T-helper 17 cell (primary cell): ENCODE results near the gene TIMP1. TPM values are rescaled to one million over a fixed set of nuclear protein-coding genes. Genes with fewer than 3 reads are reported as not detected.
A peak's percentile ranks its signal among the peaks of the same experiment; 100 is the strongest.
"Not testable (repeated sequence)": the region's sequence is repeated elsewhere in the genome, so short reads cannot be mapped to it uniquely, and the experiment has no call there.

ENCODE experiments used
- ATAC-seq: fragments of 150-1000 bp; cut with Tn5 transposase; 2 replicates; pipeline ENCODE4 v1.10.0; 2021; ENCODE audit warnings: mild to moderate bottlenecking, moderate library complexity
- DNase-seq, 3 donors: peaks; one replicate each; pipeline versions ENCODE4 v3.0.0 to v3.0.0-alpha.2; 2020 to 2021
- H3K9me3 ChIP-seq: one replicate; pipeline ENCODE4 v1.7.0; 2013; ENCODE audit warnings: low read length, mild to moderate bottlenecking; ENCODE audit not compliant: control insufficient read depth, poor library complexity, severe bottlenecking
- H3K27ac Mint-ChIP-seq: one replicate; pipeline ENCODE4 v1.8.0; 2022; ENCODE audit warnings: mild to moderate bottlenecking, moderate library complexity, mixed read lengths
- H3K27me3 Mint-ChIP-seq: one replicate; pipeline ENCODE4 v1.8.0; 2022; ENCODE audit warnings: mixed read lengths
- H3K36me3 Mint-ChIP-seq: one replicate; pipeline ENCODE4 v1.8.0; 2022; ENCODE audit warnings: low read depth, mixed read lengths
- H3K4me1 Mint-ChIP-seq: one replicate; pipeline ENCODE4 v1.8.0; 2022; ENCODE audit warnings: mild to moderate bottlenecking, mixed read lengths
- H3K4me3 Mint-ChIP-seq: one replicate; pipeline ENCODE4 v1.8.0; 2022; ENCODE audit warnings: mild to moderate bottlenecking, moderate library complexity, mixed read lengths
- total RNA-seq, 4 donors: library from RNA in 2 of 4; stranded (reverse) in 2 of 4; gene quantifications; one replicate each; pipeline ENCODE4 v1.2.3 and lab custom pipeline; 2022 to 2026

The TIMP1 gene
- total RNA-seq, 2 donors from 2014 or later: 94.5 to 143 TPM

- ATAC-seq: no peak
- no peak overlapping the region for H3K4me3 Mint-ChIP-seq
- no peak overlapping the region for H3K27ac Mint-ChIP-seq
Measured at GRCh38 chrX:47597222-47597621, 15.0 kb downstream of the TIMP1 start.

DNA sequence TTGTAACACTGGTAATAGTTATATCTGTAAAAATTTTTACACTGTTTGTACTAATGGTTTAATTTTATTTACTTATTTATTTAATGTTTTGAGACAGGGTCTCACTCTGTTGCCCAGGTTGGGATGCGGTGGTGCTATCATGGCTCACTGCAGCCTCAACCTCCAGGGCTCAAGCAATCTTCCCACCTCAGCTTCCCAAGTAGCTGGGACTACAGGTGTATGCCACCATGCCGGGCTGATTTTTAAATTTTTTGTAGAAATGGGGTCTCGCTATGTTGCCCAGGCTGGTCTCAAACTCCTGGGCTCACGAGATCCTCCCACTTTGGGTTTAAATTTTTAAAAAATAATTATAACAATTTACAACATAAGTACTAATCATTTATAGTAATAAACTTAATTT is 20.9 kb downstream of the TIMP1 start:
- not testable (repeated sequence) for H3K27me3 Mint-ChIP-seq, ATAC-seq, H3K9me3 ChIP-seq, H3K4me1 Mint-ChIP-seq, H3K36me3 Mint-ChIP-seq, DNase-seq, H3K4me3 Mint-ChIP-seq, H3K27ac Mint-ChIP-seq

More at GRCh38 chrX:47597222-47597621, 15.0 kb downstream of the TIMP1 start:
- H3K36me3 Mint-ChIP-seq: peaks cover 2% of the 10 kb centered on the region
- H3K27me3 Mint-ChIP-seq: no peaks in the 10 kb centered on the region
- DNase-seq: no peak
- peaks cover 7% of the 10 kb centered on the region for H3K9me3 ChIP-seq
- H3K4me1 Mint-ChIP-seq: peaks cover 5% of the 10 kb centered on the region

DNA sequence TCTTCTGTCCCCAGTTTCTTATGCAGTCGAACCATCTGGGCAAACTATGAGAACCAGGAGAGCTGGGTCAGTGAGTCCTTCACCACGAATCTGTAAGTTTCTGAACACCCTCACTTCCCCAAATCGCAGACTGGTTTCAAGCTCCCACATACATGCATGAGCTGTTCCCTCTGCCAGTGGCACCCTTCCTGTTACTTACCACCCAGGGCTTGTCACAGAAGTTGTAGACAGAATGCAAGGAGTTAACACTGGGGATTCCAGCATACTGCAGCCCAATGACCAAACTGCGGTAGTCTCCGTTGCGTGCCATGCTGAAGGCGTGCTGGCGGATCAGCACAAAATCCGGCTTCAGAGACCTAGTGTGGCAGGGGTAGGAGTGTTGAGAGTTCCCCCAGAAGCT is 22.8 kb downstream of the TIMP1 start:
- H3K4me3 Mint-ChIP-seq: no peak overlapping the region
- no peaks in the 10 kb centered on the region for H3K36me3 Mint-ChIP-seq
- H3K27ac Mint-ChIP-seq: no peak overlapping the region
- DNase-seq (no peak), ATAC-seq (no peak)
- no peaks in the 10 kb centered on the region for H3K27me3 Mint-ChIP-seq
- no peaks in the 10 kb centered on the region for H3K4me1 Mint-ChIP-seq
- H3K9me3 ChIP-seq: no peaks in the 10 kb centered on the region

- ATAC-seq (no peak), DNase-seq (no peak)
- Mint-ChIP-seq H3K36me3 (no peaks in the 10 kb centered on the region), H3K27me3 (no peaks in the 10 kb centered on the region), H3K4me3 (no peak overlapping the region), H3K4me1 (no peaks in the 10 kb centered on the region), H3K27ac (no peak overlapping the region)
- H3K9me3 ChIP-seq: no peaks in the 10 kb centered on the region
Measured at GRCh38 chrX:47607091-47607490, 24.9 kb downstream of the TIMP1 start.

- Mint-ChIP-seq H3K27me3 (no peaks in the 10 kb centered on the region), H3K4me3 (no peak overlapping the region), H3K27ac (no peak overlapping the region), H3K4me1 (no peaks in the 10 kb centered on the region), H3K36me3 (no peaks in the 10 kb centered on the region)
- DNase-seq (no peak), ATAC-seq (no peak)
- H3K9me3 ChIP-seq: no peaks in the 10 kb centered on the region
Measured at GRCh38 chrX:47608130-47608810, 26.0 kb downstream of the TIMP1 start.

DNA sequence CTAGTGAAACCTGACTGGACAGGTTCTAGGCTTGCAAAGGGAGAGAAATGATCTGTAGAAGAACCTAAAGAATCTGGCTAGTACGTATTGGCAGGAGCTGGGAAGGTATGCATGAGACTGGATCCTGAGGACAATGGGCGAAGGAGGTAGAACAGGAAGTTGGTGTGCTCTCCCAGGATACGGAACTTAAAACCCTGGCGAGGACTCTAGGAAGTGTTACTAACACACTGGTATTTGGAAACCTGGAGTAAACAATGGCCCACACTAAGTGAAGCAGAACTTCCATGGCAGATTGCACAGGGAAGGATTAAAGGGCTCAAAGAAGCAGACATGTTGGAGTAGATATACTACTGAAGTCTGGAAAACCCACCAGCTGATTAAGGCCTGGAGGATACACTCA is 28.3 kb downstream of the TIMP1 start:
- ATAC-seq (no peak), DNase-seq (no peak)
- H3K4me3 Mint-ChIP-seq: no peak overlapping the region
- H3K4me1 Mint-ChIP-seq: no peaks in the 10 kb centered on the region
- no peaks in the 10 kb centered on the region for H3K27me3 Mint-ChIP-seq
- no peaks in the 10 kb centered on the region for H3K9me3 ChIP-seq
- no peak overlapping the region for H3K27ac Mint-ChIP-seq
- no peaks in the 10 kb centered on the region for H3K36me3 Mint-ChIP-seq

GRCh38 chrX:47611489-47611888 is 29.3 kb downstream of the TIMP1 start:
- no peaks in the 10 kb centered on the region for H3K4me1 Mint-ChIP-seq
- no peaks in the 10 kb centered on the region for H3K27me3 Mint-ChIP-seq
- ATAC-seq (no peak), DNase-seq (no peak)
- no peak overlapping the region for H3K4me3 Mint-ChIP-seq
- no peaks in the 10 kb centered on the region for H3K9me3 ChIP-seq
- no peaks in the 10 kb centered on the region for H3K36me3 Mint-ChIP-seq
- H3K27ac Mint-ChIP-seq: no peak overlapping the region

DNA sequence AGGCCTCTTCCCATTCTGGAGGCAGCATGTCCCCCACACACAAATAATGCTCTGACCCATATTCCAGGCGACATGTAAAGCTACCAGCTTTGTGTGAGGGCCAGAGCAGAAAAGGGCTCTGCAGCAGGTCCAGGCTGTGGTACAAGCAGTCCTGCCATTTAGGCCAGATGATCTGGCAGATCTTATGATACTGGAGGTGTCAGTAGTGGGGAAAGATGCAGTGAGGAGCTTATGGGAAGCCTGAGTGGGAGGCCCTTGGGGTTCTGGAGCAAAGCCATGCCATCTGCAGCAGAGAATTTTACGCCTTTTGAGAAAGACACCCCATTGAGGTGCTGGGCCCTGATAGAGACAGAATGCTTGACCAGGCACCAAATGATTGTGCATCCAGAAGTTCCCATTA is 29.7 kb downstream of the TIMP1 start:
- H3K27ac Mint-ChIP-seq: peak overlapping the region; percentile 49
- ATAC-seq (no peak), DNase-seq (no peak)
- no peak overlapping the region for H3K4me3 Mint-ChIP-seq
- no peaks in the 10 kb centered on the region for H3K9me3 ChIP-seq
- H3K4me1 Mint-ChIP-seq: peaks cover 2% of the 10 kb centered on the region
- no peaks in the 10 kb centered on the region for H3K36me3 Mint-ChIP-seq
- no peaks in the 10 kb centered on the region for H3K27me3 Mint-ChIP-seq

DNA sequence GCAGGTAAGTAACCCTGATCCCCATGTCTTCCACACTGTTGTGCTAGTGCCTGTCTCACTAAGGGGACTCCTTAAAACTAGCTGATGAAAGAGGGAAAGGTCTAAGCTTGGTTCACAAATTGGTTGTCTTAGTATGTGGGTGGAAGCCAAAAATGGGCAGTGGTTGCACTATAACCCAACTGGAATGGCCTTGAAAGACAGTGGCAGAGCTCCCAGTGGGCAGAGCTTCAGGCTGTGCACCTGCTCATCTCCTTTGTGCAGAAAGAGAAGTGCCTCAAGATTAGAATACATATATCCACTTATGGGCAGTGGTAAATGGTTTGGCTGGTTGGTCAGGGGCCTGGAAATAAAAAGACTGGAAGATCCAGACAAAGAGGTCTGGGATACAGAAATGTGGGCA is 30.2 kb downstream of the TIMP1 start:
- H3K36me3 Mint-ChIP-seq: no peaks in the 10 kb centered on the region
- no peaks in the 10 kb centered on the region for H3K27me3 Mint-ChIP-seq
- H3K4me1 Mint-ChIP-seq: peaks cover 2% of the 10 kb centered on the region
- H3K27ac Mint-ChIP-seq: peak overlapping the region; percentile 49
- no peaks in the 10 kb centered on the region for H3K9me3 ChIP-seq
- no peak overlapping the region for H3K4me3 Mint-ChIP-seq
- ATAC-seq (no peak), DNase-seq (no peak)

DNA sequence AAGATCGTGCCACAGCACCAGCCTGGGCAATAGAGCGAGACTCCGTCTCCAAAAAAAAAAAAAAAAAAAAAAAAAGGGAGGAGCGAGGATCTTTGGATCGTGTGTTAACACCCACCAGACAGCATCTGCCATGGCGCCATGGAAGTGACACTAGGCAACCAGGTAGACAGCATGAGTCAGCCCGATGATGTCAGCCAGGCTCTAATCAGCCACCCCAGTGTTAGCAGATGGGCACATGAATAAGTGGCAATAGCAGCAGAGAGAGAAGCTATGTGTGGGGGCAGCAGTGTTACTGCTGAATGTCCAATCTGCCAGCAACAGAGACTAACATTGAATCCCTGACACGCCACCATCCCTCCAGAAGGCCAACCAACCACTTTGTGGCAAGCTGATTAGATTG is 30.8 kb downstream of the TIMP1 start:
- no peaks in the 10 kb centered on the region for H3K27me3 Mint-ChIP-seq
- no peak overlapping the region for H3K4me3 Mint-ChIP-seq
- H3K27ac Mint-ChIP-seq: no peak overlapping the region
- ATAC-seq: no peak
- DNase-seq: no peak
- H3K36me3 Mint-ChIP-seq: no peaks in the 10 kb centered on the region
- H3K9me3 ChIP-seq: no peaks in the 10 kb centered on the region
- H3K4me1 Mint-ChIP-seq: peaks cover 2% of the 10 kb centered on the region

GRCh38 chrX:47614618-47615017 is 32.4 kb downstream of the TIMP1 start:
- H3K9me3 ChIP-seq: no peaks in the 10 kb centered on the region
- Mint-ChIP-seq H3K4me1 (peaks cover 2% of the 10 kb centered on the region), H3K27me3 (no peaks in the 10 kb centered on the region), H3K36me3 (no peaks in the 10 kb centered on the region), H3K4me3 (no peak overlapping the region), H3K27ac (no peak overlapping the region)
- DNase-seq (no peak), ATAC-seq (no peak)

DNA sequence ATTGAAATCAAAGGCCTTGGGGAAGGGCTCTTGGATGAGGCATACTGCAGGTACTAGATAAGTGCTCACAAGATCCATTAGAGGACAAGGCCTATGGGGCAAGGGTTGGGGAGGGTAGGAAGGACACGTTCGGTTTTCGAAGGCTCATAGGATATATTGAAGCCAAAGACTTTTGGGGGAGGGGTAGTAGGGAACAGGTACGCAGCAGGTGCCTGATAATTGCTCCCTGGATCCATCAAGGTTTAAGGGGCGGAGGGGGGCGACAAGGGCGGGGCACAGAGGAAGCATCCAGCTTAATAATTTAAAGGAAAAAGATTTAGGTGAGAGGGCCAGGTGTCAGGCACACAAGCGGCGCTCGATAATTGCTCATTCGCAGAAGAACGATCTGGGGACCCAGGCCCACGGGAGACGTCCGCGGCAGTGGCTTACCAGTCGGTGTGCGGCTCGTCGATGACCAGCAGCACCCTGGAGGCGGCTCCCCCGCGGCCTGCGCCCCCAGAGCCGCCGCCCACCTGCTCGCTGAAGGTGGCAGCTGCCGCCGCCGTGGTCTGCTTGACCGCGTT is 36.8 kb downstream of the TIMP1 start:
- ATAC-seq (no peak), DNase-seq (no peak)
- H3K9me3 ChIP-seq: no peaks in the 10 kb centered on the region
- no peaks in the 10 kb centered on the region for H3K36me3 Mint-ChIP-seq
- peaks cover 4% of the 10 kb centered on the region for H3K4me1 Mint-ChIP-seq
- no peaks in the 10 kb centered on the region for H3K27me3 Mint-ChIP-seq
- H3K27ac Mint-ChIP-seq: no peak overlapping the region
- peak overlapping the region; percentile 64 for H3K4me3 Mint-ChIP-seq

DNA sequence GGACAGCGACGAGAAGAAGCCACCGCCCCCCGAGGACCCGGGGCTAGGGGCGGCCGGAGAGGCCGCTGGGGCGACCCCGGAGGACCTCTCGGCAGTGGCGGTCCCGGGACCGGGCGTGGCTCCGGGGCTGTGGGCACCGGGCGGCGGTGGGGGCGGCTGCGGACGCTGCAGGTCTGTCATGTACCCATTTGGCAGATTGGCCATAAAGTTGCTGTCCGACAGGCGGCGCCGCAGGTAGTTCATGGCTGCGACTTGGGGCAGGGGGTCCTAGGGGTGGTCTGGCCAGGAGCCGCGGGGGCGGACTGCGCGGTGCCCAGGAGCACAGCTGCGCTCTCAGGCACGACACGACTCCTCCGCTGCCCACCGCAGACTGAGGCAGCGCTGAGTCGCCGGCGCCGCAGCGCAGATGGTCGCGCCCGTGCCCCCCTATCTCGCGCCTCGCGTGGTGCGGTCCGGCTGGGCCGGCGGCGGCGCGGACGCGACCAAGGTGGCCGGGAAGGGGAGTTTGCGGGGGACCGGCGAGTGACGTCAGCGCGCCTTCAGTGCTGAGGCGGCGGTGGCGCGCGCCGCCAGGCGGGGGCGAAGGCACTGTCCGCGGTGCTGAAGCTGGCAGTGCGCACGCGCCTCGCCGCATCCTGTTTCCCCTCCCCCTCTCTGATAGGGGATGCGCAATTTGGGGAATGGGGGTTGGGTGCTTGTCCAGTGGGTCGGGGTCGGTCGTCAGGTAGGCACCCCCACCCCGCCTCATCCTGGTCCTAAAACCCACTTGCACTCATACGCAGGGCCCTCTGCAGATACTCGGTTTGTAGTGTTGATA is 37.5 kb downstream of the TIMP1 start, which contains the start of gene SYN1:
Gene SYN1 (minus strand): TSS at position 372 of the 817 bp plus-strand sequence. CDS start 129 bp downstream, at position 243.
- no peaks in the 10 kb centered on the region for H3K36me3 Mint-ChIP-seq
- peak within 1 kb of the TSS; percentile 11 for H3K27ac Mint-ChIP-seq

More for the DNA sequence above, 37.5 kb downstream of the TIMP1 start, which contains the start of gene SYN1:
- DNase-seq (peak; percentile 69 to 74 (median 72)), ATAC-seq (peak; percentile 90)
- H3K9me3 ChIP-seq: no peaks in the 10 kb centered on the region
- Mint-ChIP-seq H3K4me3 (peak within 1 kb of the TSS; percentile 64), H3K4me1 (peaks cover 6% of the 10 kb centered on the region), H3K27me3 (no peaks in the 10 kb centered on the region)
